Stimulated activated CD4-positive, alpha-beta T cell treated with anti-CD3 and anti-CD28 coated beads, Interleukin-1b, Interleukin-23, amount 100 ng/mL, for 24 hours (primary cell): ENCODE results near the gene TLL2.
"Not testable (repeated sequence)": the region's sequence is repeated elsewhere in the genome, so short reads cannot be mapped to it uniquely, and the experiment has no call there.

Experiments
- DNase-seq, 4 experiments: peaks; one replicate each; pipeline ENCODE4 v3.0.0-alpha.2; 2020; ENCODE audit warnings: low read depth in 4 of 4, low spot score in 1 of 4

TLL2 gene

DNA sequence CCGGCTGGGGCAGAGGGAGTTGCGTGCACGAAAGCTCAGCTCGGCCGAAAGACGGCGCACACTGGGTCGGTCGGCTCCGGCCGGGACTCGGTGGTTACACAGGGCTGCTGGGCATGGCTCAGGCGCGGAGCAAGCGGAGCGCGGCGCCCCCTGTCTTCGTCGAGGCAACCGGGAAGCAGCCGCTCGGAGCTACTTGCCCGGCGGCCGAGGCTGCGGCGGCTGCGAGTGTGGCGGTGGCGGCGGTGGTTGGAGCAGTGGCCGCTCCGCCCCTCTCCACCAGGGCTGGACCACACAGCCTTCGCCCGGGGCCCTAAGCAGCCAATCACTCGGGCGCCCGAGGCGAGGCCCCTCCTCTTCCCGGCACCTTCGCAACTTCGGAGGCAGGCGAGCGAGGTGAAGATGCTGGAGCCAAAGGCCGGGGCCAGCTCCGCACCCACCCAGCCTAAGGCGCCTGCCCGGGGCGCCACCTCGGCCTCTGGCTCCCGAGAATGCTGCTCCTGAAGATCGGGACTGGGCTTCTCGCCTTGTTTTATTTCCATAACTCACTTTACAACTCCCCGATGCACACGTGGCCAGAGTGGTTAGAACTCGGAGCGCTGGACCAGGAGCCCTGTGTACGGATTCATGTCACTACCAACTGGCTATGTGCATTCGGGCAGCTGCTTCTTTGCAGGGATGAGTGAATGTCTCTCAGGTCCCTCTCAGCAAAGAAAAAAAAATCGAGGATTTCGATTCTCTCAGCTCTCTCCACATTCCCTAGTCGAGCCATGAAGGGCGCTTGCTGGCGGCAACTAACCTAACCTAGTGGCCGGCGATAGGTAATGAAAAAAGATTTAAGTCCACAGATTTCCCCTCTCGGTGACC is at the start of gene TLL2:
TLL2 (minus strand) TSS at position 229 of the 864 bp plus-strand sequence. CDS start 241 bp downstream, outside the sequence.
- peak in 3 of 4 experiments; percentile 7 to 50 (median 30) for DNase-seq

DNA sequence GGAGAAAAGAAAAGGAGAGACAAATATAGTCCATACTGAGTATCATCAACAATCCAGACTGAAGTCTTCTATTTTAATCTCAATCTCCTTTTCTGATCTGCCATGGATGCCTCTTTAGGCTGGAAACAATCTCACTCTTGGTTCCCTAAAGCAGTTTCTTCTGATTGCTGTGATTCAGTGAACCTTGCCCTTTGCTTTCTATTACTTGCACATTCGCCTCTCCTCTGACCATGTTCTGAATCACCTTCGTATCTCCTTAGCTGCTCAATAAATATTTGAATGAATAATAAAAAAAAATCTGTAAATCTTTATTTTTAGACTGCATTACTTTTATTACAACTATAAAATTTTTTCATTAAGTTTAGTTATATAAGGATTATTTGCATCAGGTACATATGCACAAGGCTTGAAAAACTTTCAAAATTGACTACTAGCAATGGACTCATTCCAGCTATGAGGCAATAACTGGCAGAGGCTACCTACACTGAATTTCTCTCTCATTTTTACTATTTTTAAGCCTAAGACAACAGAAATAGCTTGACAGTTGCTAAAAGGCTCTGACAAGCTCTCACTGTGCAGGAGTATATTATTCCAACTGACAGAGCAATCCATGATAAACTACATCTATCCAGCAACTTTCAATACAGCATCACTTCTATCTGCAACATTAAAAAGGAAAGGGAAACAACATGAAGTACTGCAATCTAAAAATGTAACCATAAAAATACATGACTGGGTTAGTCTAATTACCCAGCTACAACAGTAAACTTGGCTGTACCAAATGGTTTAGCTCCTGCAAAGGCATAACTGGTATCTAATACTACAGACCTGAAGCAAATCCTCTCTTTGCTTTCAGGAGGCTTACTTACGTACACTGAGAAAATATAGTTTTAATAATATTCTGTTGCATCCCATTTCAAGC is 47.5 kb upstream of the TLL2 start:
- no peak for DNase-seq

DNA sequence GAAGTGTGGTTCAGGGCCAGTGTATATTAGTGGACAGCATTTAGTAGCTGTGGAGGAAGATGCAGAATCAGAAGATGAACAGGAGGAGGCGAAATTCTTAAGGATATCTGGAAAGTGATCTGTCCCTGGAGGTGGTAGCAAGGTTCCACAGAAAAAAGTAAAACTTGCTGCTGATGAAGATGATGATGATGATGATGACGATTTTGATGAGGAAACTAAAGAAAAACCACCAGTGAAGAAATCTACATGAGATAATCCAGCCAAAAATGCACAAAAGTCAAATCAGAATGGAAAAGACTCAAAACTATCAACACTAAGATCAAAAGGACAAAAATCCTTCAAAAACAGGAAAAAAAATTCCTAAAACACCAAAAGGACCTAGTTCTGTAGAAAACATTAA is 46.8 kb upstream of the TLL2 start:
- DNase-seq: no peak

DNA sequence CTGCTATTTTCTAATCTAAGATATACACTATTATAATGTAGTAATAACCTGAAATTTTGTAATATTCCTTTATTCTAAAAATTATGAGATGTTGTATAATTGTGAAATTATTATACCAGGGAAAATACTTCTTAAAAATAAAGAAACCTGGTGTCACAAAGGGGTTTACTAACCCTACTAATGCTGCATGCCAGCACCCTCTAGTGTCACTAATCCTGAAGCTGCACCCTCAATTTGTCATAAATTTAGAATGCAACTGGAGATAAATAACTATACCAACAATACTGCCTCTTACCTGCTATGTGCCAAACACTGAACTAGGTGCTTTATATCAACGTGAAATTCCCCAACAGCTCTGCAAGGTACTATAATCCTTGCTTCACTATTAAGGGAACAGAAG is 42.3 kb upstream of the TLL2 start:
- DNase-seq: no peak

DNA sequence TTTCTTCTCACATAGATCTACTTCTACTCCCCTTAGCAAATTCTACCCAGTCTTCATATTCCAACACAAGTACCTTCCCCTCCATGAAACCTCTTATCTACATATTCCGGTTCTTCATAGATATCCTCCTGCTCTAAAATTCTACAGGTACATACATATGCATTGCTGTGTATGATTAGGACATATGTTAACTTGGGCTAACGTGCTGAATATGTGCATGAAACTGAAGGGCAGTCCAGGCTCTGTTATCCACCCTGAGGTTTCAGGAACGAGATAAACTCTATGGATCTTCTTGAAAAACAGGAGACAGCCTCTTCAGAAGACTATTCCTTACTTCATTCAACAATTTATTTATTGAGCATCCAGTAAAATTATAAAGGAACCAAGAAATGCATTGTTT is 41.6 kb upstream of the TLL2 start:
- DNase-seq: no peak

DNA sequence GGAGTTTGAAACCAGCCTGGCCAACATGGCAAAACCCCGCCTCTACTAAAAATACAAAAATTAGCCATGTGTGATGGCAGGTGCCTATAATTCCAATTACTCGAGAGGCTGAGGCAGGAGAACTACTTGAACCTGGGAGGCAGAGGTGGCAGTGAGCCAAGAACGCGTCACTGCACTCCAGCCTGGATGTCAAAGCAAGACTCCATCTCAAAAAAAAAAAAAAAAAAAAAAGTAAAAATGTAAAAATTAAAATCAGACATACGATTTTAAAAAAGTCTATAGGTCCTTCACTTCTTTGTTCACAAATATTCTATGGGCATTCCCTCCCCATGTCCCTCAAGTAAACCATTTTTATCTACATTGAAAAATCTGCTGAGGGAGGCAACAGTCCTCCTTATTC is 34.9 kb upstream of the TLL2 start:
- DNase-seq: no peak

DNA sequence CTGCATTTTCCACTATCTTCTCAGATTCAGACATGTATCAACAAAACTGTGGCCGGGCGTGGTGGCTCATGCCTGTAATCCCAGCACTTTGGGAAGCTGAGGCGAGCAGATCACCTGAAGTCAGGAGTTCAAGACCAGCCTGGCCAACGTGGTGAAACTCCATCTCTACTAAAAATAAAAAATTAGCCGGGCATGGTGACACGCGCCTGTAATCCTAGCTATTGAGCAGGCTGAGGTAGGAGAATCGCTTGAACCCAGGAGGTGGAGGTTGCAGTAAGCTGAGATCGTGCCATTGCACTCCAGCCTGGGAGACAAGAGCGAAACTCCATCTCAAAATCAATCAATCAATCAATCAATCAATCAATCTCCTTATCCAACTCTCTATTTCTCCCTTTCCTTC is 31.8 kb upstream of the TLL2 start:
- not testable (repeated sequence) for DNase-seq

DNA sequence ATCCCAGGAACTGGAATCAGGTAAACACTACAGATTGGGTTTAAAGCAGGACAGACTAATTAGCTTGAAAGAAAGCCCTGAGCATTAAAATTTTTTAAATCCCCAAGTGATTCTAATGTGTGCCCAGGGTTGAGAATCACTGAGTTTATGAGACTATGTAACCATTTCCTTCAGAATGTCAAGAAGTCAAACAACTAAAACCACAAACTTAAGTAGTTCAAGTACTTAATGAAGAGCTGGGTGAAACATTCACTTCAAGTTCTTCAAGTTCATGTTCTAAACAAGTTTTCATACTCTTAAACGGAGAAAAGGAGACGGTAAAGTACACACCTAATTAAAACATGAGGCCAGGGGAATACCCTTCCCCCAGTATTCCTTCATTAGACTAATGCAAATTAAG is 28.2 kb upstream of the TLL2 start:
- no peak for DNase-seq

DNA sequence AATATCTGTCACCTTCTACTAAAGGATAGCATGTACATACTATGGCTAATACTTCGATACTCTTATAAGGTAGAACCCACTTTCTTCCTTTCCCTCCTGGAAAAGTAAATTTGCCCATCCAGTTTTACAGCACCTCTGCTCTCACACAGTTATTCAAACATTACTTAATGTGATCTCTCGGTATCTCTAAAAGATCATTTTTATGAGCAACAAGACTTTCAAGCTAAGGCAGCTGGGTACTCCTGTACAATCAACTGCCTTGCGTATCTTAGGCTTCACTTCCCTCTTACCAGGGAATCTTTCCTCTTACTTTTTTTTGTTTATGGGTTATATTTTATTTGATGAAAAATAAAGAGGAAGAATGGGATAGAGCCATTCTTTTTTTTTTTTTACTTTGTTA is 26.5 kb upstream of the TLL2 start:
- no peak for DNase-seq

DNA sequence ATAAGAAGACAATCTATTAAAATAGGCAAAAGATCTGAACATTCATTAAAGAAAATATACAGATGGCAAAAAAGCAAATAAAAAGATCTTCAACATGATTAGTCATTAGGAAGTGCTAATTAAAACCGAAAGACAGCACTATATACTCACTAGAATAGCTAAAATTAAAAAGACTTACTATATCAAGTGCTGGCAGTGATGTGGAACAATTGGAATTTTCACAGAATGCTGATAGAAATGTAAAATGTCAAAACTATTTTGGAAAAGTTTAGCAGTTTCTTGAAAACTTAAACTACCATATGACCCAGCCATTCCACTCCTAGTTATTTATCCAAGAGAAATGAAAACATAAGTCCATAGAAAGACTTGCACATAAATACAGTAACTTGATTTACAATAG is 25.0 kb upstream of the TLL2 start:
- no peak for DNase-seq

DNA sequence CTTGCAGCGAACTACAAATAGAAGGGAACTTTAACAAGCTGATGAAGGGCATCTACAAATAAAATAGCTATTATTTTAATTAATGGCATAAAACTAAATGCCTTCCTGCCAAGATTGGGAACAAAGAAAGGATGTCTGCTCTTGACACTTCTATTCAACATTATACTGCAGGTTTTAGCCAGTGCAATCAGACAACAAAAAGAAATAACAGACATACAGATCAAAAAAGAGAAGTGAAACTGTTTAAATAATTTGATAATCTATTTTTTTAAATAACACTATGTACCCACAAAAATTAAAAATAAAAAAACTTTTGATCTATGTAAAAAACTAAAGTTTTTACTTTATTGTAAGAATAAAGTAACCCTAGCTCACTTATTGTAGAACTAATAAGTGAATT is 22.4 kb upstream of the TLL2 start:
- DNase-seq: no peak

DNA sequence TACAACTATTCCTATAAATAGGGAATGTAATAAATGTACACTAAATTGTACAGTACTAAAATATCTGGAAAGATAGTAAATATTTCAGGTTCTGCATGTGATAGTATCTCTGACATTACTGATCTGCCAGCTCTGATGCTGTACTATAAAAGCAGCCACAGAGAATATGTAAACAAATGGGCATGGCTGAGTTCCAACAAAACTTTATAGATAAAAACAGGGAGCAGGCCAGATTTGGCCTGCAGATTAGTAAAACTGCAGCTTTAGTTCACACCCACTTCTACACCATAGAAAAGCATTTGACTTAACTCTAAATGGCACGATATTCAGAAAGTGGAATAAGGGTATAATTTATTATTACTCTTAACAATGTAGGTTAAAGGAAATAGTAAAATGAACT is 18.8 kb upstream of the TLL2 start:
- no peak for DNase-seq

DNA sequence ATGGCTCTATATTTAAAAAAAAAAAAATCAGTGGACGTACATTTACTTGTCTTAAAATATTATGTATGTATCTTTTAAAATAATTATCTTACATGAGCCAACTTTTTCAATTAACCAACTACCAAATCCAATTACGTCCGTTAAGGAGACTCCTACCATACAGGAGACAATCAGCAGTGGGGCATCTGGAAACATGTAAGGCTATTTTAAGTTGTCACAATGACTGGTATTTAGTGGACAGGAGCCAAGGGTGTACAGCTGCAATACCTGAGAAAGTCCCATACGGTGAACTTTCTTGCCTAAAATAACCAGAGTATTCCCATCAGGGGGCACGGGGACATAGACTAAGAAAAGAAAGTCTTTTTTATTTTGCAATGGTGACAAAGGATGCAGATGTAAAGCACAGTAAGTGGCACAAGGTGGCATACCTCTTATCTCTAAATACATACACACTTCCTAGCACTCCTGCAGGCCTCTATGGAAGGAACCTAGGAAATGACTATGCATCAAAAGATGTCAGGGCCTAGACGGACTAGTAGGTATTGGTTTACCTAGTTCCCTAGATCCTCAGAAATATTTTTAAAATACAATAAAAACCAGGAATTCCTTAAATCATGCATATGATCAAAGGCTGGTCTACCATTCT is 16.0 kb upstream of the TLL2 start:
- no peak for DNase-seq

DNA sequence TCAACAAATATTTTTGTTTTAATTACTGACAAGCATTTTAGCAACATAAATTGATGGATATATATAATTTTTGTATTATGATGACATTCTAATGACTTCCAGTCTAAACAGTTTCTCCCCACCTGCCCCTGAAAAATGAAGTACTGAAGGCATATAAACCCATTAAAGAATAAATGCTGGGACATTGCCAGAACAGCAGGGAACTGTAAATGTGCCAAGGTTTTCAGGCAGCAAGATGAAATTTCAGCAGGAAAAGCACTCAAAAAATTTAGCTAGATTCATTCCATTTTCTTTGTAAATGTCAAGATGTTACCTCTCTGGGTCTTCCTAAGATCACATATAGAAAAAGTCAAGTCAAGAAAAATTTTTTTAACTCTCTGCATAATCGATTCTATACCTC is 11.0 kb upstream of the TLL2 start:
- DNase-seq: no peak

DNA sequence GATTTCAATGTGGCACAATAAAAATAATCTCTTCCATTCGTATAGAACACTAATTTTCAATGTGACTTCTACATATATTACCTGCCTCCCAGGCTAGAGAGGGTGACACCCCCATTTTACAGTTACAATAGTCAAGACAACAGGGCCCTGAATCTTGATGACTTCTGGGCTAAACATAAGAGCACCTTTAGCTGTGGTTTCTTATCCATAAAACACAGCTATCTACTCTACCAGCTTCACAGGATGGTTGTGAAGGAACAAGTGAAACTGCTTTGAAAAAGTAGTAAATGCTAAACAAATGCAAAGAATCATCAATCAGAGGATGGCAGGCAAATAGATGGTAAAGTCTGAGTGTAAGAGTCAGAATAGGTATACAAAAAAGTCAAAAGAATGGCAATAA is 3.6 kb upstream of the TLL2 start:
- no peak for DNase-seq

DNA sequence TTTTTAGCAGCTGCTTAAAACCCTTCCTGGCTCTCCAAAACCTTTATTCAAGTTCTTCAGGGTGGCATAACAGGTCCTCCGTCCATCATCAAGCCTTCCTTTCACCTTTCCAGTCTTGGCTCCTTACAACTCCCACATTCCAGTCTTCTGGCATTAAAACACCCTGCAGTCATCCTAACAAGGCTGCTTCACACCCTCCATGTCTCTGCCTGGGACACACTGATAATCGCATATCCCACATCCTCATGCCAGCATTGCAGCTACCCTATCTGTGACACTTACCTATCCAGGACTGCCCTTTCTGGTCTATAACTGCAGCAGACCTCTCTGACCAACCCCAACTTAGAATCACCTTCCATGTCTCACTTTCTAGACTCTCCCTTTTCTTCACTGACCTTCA is 2.6 kb upstream of the TLL2 start:
- no peak for DNase-seq

DNA sequence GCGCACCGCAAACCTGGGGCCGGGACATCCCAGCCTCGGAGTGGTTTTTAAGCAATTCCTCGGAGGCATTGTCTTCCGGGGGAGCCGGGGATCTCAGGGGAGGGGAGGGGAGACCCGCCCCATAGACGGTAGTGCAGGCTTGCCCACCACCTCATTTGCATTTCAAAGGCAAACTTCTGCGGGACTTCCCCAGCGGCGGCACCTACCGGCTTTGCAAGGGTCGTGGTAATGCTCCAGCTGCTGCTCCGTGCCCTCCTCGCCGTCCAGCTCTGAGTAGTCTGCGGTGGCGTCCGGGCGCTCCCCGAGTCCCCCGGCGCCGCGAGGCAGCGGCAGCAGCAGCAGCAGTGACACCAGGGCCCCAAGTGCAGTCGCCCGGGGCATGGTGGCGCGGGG is 425 bp downstream of the TLL2 start:
- DNase-seq: peak in 2 of 4 experiments; percentile 11 to 28

DNA sequence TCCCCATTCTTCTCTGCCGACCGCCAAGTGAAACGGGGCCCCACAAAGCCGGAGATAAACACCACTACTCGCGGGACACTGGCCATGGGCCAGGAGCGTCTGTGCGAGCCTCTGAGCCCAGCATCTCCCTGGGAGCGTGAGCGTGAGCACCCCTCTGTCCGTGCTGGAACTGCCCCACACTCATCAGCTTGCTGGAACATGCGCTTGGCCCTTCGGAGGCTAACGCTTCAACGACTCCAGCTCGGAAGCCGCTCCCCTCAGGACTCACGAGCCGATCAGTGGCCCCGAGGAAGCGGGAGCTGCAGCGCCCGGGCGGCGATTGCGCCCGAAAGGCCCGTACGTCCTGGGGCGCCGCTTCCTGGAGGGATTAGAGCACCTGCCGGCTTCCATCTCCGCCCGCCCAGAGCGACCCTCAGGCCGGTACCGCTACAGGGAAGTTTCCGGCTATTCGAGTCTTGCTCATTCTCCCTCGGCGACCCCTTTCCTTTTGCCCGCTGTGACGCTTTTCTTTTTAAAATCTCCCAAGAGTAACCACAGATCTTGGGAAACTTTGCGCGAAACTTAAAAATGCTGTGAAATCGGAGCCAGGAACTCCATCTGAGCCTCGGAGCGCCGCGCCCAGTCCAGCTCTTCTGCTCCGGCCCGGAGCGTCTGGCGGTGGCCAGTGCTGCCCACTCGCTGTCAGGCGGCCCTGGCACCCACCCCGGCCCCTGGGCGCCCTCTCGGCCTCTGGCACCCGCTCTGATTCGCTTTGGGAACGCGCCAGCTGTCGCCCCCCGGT is 1.0 kb downstream of the TLL2 start:
- DNase-seq: no peak

DNA sequence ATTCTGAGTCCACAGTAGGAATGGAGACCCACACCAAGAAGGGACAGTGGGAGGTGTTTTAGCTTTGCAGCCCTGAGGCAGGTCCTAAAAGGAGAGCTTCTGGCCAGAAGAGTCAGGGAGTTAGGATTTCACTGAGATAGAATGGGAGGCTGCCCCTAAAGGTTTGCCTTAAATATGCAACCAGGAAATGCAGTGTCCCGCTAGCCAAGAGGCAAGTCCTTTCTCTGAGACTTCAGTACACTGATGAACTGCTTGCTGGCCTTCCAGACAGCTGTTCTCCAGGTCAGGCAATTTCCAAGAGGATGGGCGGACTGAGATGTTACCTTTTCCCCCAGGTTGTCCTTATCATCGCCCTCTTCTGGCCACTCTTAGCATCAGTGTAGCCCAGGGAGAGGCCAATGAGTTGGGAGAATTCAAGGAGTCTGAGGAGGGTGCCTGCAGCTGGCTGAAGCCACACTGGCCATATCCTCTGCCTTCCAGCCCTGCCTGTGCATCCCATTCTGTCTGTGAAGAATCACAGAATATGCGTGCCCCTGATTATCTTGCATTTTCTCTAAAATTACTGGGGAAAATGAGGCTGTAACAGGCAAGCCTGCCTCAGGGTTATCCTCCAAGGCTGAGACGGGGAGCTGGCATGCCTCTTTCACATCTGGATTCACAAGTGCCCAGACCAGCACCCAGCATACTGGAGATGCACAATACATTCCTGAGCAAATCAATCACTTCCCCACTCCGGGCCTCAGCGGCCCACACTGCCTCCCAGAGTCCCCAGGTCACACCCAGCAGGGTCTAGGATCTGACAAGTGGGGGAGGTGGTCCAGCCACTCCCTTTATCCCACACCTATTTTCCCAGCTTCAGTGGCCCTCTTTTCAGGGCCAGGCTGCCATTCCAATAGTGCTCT is 2.4 kb downstream of the TLL2 start:
- no peak for DNase-seq
